Peyer's patch (tissue), 4 donors: ENCODE results near the gene SORCS3. TPM values are rescaled to one million over a fixed set of nuclear protein-coding genes. Genes with fewer than 3 reads are reported as not detected.

Source experiments
- DNase-seq, 3 donors: peaks; one replicate each; pipeline ENCODE4 v3.0.0-alpha.2; 2017 to 2019
- H3K27ac ChIP-seq, 4 donors: fragments of 200-600 bp; sonication (generic); one replicate each; pipeline ENCODE4 v1.5.1; 2016 to 2019
- H3K27me3 ChIP-seq, 2 donors: fragments of 200-600 bp; sonication (generic); one replicate each; pipeline ENCODE4 v1.5.1; 2019
- H3K36me3 ChIP-seq, 3 donors: fragments of 200-600 bp; sonication (generic); one replicate each; pipeline ENCODE4 v1.5.1; 2016 to 2019
- H3K4me1 ChIP-seq, 4 donors: fragments of 200-600 bp; sonication (generic); one replicate each; pipeline ENCODE4 v1.5.1; 2016 to 2019
- H3K4me3 ChIP-seq, 4 donors: fragments of 200-600 bp; sonication (generic); 1 replicate in 3 of 4; 2 replicates in 1 of 4; pipeline ENCODE4 v1.5.1; 2016 to 2019; ENCODE audit warnings: mild to moderate bottlenecking in 1 of 4
- H3K9me3 ChIP-seq, 4 donors: fragments of 200-600 bp; sonication (generic); one replicate each; pipeline ENCODE4 v1.5.1; 2016 to 2019; ENCODE audit warnings: mild to moderate bottlenecking in 1 of 4
- CTCF ChIP-seq, 6 experiments: fragments of 450-650 bp in 4 of 6; fragments of 200-600 bp in 2 of 6; sonication (generic) in 1 of 6; IDR thresholded peaks; one replicate each; pipeline ENCODE4 v1.5.1; 2017 to 2019; ENCODE audit warnings: antibody characterized with exemption in 6 of 6, mild to moderate bottlenecking in 3 of 6, moderate library complexity in 1 of 6
- POLR2A ChIP-seq, 2 donors: fragments of 450-650 bp; IDR thresholded peaks; one replicate each; pipeline ENCODE4 v1.5.1; 2017; ENCODE audit warnings: antibody characterized with exemption in 2 of 2, mild to moderate bottlenecking in 2 of 2, moderate library complexity in 2 of 2
- total RNA-seq, 4 donors: library from RNA; depleted of rRNA; stranded (reverse); fragments of >200 nt; gene quantifications; one replicate each; pipeline ENCODE4 v1.1.0, GENCODE V29; 2016

SORCS3 gene
- total RNA-seq, 4 donors from 2014 or later: 0.27 to 0.66 TPM; not detected in 2

GRCh38 chr10:105291571-105291970 lies 650.5 kb downstream of the SORCS3 start:
- no peaks in the 10 kb centered on the region for H3K36me3 ChIP-seq
- peaks cover 0 to 5% (median 0%) of the 10 kb centered on the region in 4 donors for H3K9me3 ChIP-seq
- H3K4me3 ChIP-seq: no peak overlapping the region
- TF ChIP-seq POLR2A (IDR thresholded peaks at IDR 0.05) (no peak), CTCF (IDR thresholded peaks at IDR 0.05) (no peak)
- no peaks in the 10 kb centered on the region for H3K27me3 ChIP-seq
- H3K27ac ChIP-seq: no peak overlapping the region
- DNase-seq: no peak
- no peaks in the 10 kb centered on the region for H3K4me1 ChIP-seq

- DNase-seq: no peak
- TF ChIP-seq CTCF (IDR thresholded peaks at IDR 0.05): no peak
- TF ChIP-seq POLR2A (IDR thresholded peaks at IDR 0.05): no peak
- Histone ChIP-seq H3K27me3 (no peaks in the 10 kb centered on the region), H3K27ac (no peak overlapping the region), H3K4me3 (no peak overlapping the region), H3K9me3 (peaks cover 0 to 5% (median 0%) of the 10 kb centered on the region in 4 donors), H3K4me1 (no peaks in the 10 kb centered on the region), H3K36me3 (no peaks in the 10 kb centered on the region)
Observed at GRCh38 chr10:105292236-105292635, 651.1 kb downstream of the SORCS3 start.
